KMS-11 (cell line): Measurements from ENCODE around the gene SANBR.

Source experiments
- H2AFZ ChIP-seq: fragments of 200-600 bp; sonication (generic); 2 replicates; pipeline ENCODE4 v1.6.1; 2016; ENCODE audit warnings: antibody characterized with exemption, mixed run types, low read depth
- H3K27ac ChIP-seq: fragments of 200-600 bp; sonication (generic); 2 replicates; pipeline ENCODE4 v1.6.1; 2016; ENCODE audit warnings: mild to moderate bottlenecking, mixed run types
- H3K27me3 ChIP-seq: fragments of 200-600 bp; sonication (generic); 2 replicates; pipeline ENCODE4 v1.6.1; 2017; ENCODE audit warnings: mild to moderate bottlenecking, low read depth, mixed run types, moderate library complexity; ENCODE audit not compliant: insufficient read depth
- H3K36me3 ChIP-seq: fragments of 200-600 bp; sonication (generic); 2 replicates; pipeline ENCODE4 v1.6.1; 2017; ENCODE audit warnings: mild to moderate bottlenecking, mixed run types; ENCODE audit not compliant: insufficient read depth
- H3K4me1 ChIP-seq: fragments of 200-600 bp; sonication (generic); 2 replicates; pipeline ENCODE4 v1.6.1; 2016; ENCODE audit warnings: mild to moderate bottlenecking, low read depth, mixed run types; ENCODE audit not compliant: poor library complexity, severe bottlenecking
- H3K4me2 ChIP-seq: fragments of 200-600 bp; sonication (generic); 2 replicates; pipeline ENCODE4 v1.7.0; 2016; ENCODE audit warnings: mild to moderate bottlenecking, mixed run types
- H3K4me3 ChIP-seq: fragments of 200-600 bp; sonication (generic); IDR thresholded peaks from 2 replicates; pipeline ENCODE4 v1.6.1; 2017; ENCODE audit warnings: low read depth, low read length, mixed read lengths; ENCODE audit not compliant: insufficient read depth
- H3K79me2 ChIP-seq: fragments of 200-600 bp; sonication (generic); 2 replicates; pipeline ENCODE4 v1.6.1; 2016; ENCODE audit warnings: low read depth, mixed run types; ENCODE audit not compliant: insufficient read depth
- H3K9ac ChIP-seq: fragments of 200-600 bp; sonication (generic); 2 replicates; pipeline ENCODE4 v1.6.1; 2016; ENCODE audit warnings: mild to moderate bottlenecking, mixed run types
- H4K20me1 ChIP-seq: fragments of 200-600 bp; sonication (generic); 2 replicates; pipeline ENCODE4 v1.6.1; 2016; ENCODE audit warnings: mild to moderate bottlenecking, mixed run types; ENCODE audit not compliant: insufficient read depth
- TF ChIP-seq, protein P1 (sequence below): fragments of 200-600 bp; sonication (generic); conservative IDR thresholded peaks from 2 replicates; pipeline ENCODE4 v1.6.1; 2017; ENCODE audit warnings: low read depth, mild to moderate bottlenecking, antibody characterized with exemption, low read length, moderate library complexity, mixed read lengths

The SANBR gene

DNA sequence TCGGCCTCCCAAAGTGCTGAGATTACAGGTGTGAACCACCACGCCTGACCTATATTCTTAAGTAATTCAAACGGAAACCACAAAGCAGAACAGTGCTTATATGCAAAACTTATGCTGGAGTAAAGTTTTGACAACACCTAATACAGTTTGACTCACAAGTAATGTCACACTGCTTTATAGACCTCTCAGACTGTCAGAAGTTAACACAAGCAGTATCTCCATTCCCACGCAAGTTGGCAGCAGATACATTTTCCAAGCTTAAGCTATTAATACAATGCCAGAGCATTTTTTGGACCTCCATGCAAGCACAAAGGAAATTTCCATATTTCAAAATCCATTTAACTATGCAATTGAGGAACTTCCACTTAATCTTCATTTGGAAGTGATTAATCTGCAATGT, 21.0 kb upstream of the SANBR start:
- no peaks in the 10 kb centered on the region for H3K79me2 ChIP-seq
- no peak overlapping the region for H3K27ac ChIP-seq
- H3K9ac ChIP-seq, result no peak overlapping the region
- H3K4me3 ChIP-seq, result no peak overlapping the region
- no peak overlapping the region for H2AFZ ChIP-seq
- H4K20me1 ChIP-seq, result no peaks in the 10 kb centered on the region
- H3K4me2 ChIP-seq, result no peak overlapping the region
- TF ChIP-seq, protein P1, sequence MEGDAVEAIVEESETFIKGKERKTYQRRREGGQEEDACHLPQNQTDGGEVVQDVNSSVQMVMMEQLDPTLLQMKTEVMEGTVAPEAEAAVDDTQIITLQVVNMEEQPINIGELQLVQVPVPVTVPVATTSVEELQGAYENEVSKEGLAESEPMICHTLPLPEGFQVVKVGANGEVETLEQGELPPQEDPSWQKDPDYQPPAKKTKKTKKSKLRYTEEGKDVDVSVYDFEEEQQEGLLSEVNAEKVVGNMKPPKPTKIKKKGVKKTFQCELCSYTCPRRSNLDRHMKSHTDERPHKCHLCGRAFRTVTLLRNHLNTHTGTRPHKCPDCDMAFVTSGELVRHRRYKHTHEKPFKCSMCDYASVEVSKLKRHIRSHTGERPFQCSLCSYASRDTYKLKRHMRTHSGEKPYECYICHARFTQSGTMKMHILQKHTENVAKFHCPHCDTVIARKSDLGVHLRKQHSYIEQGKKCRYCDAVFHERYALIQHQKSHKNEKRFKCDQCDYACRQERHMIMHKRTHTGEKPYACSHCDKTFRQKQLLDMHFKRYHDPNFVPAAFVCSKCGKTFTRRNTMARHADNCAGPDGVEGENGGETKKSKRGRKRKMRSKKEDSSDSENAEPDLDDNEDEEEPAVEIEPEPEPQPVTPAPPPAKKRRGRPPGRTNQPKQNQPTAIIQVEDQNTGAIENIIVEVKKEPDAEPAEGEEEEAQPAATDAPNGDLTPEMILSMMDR, result no peak
- H3K36me3 ChIP-seq, result 0 out of 2 replicates have a peak, but pooled peaks cover 5% of the 10 kb centered on the region
- no peaks in the 10 kb centered on the region for H3K4me1 ChIP-seq
- no peaks in the 10 kb centered on the region for H3K27me3 ChIP-seq

DNA sequence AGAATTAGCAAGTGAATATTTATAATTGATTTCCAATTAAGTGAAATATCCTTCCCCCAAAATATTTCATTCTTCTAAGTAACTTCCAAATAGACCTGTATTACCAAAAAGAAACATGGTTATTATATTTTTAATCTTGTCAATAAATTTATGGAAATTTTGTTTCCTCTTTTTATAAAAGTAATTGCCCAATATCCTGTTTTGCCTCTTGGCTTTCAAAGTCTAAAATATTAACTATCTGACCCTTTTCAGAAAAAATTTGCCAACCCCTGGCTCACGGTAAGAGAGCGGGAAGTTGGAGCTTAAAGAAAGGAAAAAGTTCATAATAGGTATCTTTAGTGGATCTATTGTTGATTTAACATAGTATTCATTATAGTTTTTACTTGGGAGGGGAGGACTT, 20.4 kb upstream of the SANBR start:
- Histone ChIP-seq H3K9ac (no peak overlapping the region), H3K27me3 (no peaks in the 10 kb centered on the region), H3K27ac (no peak overlapping the region), H3K4me2 (no peak overlapping the region), H3K4me3 (no peak overlapping the region), H3K79me2 (no peaks in the 10 kb centered on the region), H3K36me3 (peaks cover 5% of the 10 kb centered on the region; the same call in 1 of the 2 replicates), H4K20me1 (no peaks in the 10 kb centered on the region), H2AFZ (no peak overlapping the region), H3K4me1 (no peaks in the 10 kb centered on the region)
- TF ChIP-seq, protein P1, result no peak

DNA sequence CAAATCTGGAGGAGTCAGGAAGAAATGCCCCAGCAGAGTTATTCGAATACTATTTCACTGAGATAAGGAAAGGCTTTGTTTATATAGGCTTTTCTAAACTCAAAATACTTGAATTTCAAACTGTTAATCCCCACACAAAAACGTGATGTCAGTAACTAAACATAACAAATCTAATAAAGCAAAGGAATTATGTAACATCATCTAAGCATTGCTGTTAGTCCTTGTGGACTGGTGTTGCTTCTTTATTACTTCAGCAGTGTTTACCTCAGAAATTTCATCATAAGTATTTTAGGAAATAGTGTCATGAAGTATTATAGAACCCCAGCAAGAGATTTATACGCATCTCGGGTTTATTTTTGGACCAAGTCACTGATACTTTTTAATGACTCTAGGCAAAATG, 19.7 kb upstream of the SANBR start:
- Histone ChIP-seq H3K4me3 (no peak overlapping the region), H3K36me3 (peaks cover 5% of the 10 kb centered on the region; the same call in 1 of the 2 replicates), H3K4me1 (no peaks in the 10 kb centered on the region), H3K79me2 (no peaks in the 10 kb centered on the region), H3K27ac (no peak overlapping the region), H3K27me3 (no peaks in the 10 kb centered on the region), H2AFZ (no peak overlapping the region), H3K9ac (no peak overlapping the region), H4K20me1 (no peaks in the 10 kb centered on the region), H3K4me2 (no peak overlapping the region)
- TF ChIP-seq, protein P1, result no peak

DNA sequence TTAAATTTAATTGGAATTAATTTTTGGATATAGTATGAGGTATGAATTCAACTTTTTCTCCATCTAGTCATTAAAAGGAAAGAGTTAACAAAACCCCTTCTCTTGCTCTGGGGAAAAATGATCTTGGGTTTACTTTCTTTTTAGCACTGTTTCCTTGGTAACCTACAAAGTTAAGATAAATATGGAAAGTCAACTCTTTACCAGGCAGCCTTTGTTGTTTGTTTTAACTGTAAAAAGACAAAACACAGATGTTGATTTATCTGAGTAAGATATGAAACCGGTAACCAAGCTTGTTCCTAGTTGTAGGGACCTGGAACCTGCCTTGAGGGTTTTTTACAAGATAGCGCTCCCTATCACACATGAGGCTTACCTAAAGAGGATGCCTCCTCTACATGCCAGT, 10.1 kb upstream of the SANBR start:
- H2AFZ ChIP-seq, result no peak overlapping the region
- no peaks in the 10 kb centered on the region for H4K20me1 ChIP-seq
- H3K27me3 ChIP-seq, result no peaks in the 10 kb centered on the region
- H3K9ac ChIP-seq, result no peak overlapping the region
- no peaks in the 10 kb centered on the region for H3K36me3 ChIP-seq
- no peaks in the 10 kb centered on the region for H3K79me2 ChIP-seq
- H3K4me3 ChIP-seq, result no peak overlapping the region
- no peak overlapping the region for H3K27ac ChIP-seq
- peaks cover 7% of the 10 kb centered on the region for H3K4me1 ChIP-seq
- no peak overlapping the region for H3K4me2 ChIP-seq
- TF ChIP-seq, protein P1, result no peak
